Brain microvascular endothelial cell (primary cell): ENCODE data around the gene GRM8.
"Not testable (repeated sequence)": the region's sequence is repeated elsewhere in the genome, so short reads cannot be mapped to it uniquely, and the experiment has no call there.

Experiments
- DNase-seq: peaks from one replicate; pipeline ENCODE4 v3.0.0-alpha.2; 2020
- H3K27ac ChIP-seq: fragments of 250-450 bp; sonication (Bioruptor Pico); 2 replicates; pipeline ENCODE4 v1.5.1; 2020; ENCODE audit warnings: mild to moderate bottlenecking, moderate library complexity
- H3K27me3 ChIP-seq: fragments of 250-450 bp; sonication (Bioruptor Pico); replicated peaks from 2 replicates; pipeline ENCODE4 v1.5.1; 2020; ENCODE audit warnings: mild to moderate bottlenecking
- H3K36me3 ChIP-seq: fragments of 250-450 bp; sonication (Bioruptor Pico); replicated peaks from 2 replicates; pipeline ENCODE4 v1.5.1; 2020; ENCODE audit warnings: mild to moderate bottlenecking
- H3K4me3 ChIP-seq: 2 replicates; pipeline ENCODE4 v1.5.1; 2011; ENCODE audit warnings: low read depth, mild to moderate bottlenecking, control low read depth, low read length, moderate library complexity
- in situ Hi-C: cut with HindIII; loops from 2 replicates; pipeline ENCODE4 v1.10.0; 2017; ENCODE audit warnings: low sequenced_read_pairs, low pct_ligation_motif_present
- TF ChIP-seq, protein P1 (sequence below): IDR thresholded peaks from 2 replicates; pipeline ENCODE4 v1.5.1; 2011; ENCODE audit warnings: low read depth, mild to moderate bottlenecking, moderate library complexity, low read length, control low read depth, inconsistent platforms; ENCODE audit errors: missing control alignments

The GRM8 gene

DNA sequence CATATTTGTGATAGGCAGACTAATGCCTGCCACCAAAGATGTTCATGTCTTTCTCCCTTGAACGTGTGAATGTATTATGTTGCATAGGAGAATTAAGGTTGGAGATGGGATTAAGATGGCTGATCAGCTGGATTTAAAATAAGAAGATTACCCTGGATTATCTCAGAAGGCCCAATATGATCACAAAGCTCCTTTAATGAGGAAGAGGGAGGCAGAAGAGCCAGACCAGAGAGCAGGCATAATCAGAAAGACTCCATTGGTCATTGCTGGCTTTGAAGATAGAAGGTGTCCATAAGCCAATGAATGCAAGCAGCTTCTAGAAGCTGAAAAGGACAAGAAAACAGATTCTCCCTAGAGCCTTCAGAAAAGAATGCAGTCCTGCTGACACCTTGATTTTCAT, 410.3 kb downstream of the GRM8 start:
- Histone ChIP-seq H3K4me3 (no peak overlapping the region), H3K27me3 (no peaks in the 10 kb centered on the region), H3K27ac (no peak overlapping the region), H3K36me3 (no peaks in the 10 kb centered on the region)
- DNase-seq = no peak
- TF ChIP-seq, protein P1, sequence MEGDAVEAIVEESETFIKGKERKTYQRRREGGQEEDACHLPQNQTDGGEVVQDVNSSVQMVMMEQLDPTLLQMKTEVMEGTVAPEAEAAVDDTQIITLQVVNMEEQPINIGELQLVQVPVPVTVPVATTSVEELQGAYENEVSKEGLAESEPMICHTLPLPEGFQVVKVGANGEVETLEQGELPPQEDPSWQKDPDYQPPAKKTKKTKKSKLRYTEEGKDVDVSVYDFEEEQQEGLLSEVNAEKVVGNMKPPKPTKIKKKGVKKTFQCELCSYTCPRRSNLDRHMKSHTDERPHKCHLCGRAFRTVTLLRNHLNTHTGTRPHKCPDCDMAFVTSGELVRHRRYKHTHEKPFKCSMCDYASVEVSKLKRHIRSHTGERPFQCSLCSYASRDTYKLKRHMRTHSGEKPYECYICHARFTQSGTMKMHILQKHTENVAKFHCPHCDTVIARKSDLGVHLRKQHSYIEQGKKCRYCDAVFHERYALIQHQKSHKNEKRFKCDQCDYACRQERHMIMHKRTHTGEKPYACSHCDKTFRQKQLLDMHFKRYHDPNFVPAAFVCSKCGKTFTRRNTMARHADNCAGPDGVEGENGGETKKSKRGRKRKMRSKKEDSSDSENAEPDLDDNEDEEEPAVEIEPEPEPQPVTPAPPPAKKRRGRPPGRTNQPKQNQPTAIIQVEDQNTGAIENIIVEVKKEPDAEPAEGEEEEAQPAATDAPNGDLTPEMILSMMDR = no peak
- in situ Hi-C loops = no loop called here

GRCh38 chr7:126840869-126841268, 411.9 kb downstream of the GRM8 start:
- no peak overlapping the region for H3K4me3 ChIP-seq
- in situ Hi-C loops = no loop called here
- H3K36me3 ChIP-seq = no peaks in the 10 kb centered on the region
- no peaks in the 10 kb centered on the region for H3K27me3 ChIP-seq
- TF ChIP-seq, protein P1 = no peak
- no peak overlapping the region for H3K27ac ChIP-seq
- DNase-seq = no peak

DNA sequence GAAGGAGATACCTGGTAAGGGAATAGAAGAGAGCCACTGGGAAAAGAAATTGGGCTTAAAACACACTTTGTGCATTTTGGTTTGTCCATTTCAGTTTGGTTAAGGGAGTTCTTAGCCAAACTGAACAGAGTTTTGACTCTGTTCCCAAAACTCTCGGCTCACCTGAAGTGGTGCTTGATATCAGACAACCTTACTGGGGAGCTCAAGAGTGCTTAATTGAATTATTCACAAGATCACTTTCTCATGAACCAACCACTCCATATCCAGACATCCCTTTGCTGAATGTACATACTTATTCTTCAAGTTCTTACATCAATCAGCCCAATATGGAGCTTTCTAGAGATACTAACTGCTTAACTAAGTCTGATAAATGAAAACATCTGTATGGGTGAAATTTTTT, 413.1 kb downstream of the GRM8 start:
- TF ChIP-seq, protein P1 = no peak
- H3K27me3 ChIP-seq = no peaks in the 10 kb centered on the region
- in situ Hi-C loops = no loop called here
- H3K4me3 ChIP-seq = no peak overlapping the region
- no peaks in the 10 kb centered on the region for H3K36me3 ChIP-seq
- H3K27ac ChIP-seq = no peak overlapping the region
- DNase-seq = no peak

DNA sequence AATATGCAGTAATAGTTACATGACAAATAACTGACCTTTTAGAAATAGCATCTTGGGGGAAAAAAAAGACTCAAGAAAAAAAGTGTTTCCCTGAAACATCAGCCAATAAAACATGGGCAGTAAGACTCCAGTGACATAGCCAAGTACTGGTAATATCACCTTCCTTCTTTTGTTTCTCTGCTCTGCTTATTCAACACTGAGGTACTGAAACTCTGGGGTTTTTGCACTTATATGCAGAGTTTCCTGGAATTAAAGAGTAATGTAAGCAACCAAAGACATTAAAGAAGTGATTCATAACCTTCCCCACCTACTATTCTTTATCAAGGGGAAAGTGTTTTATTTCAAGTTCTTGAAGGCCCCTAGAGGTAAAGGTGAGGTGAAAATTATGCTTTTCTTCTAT, 414.5 kb downstream of the GRM8 start:
- H3K27me3 ChIP-seq = no peaks in the 10 kb centered on the region
- TF ChIP-seq, protein P1 = no peak
- in situ Hi-C loops = no loop called here
- no peaks in the 10 kb centered on the region for H3K36me3 ChIP-seq
- H3K27ac ChIP-seq = no peak overlapping the region
- no peak for DNase-seq
- H3K4me3 ChIP-seq = no peak overlapping the region

DNA sequence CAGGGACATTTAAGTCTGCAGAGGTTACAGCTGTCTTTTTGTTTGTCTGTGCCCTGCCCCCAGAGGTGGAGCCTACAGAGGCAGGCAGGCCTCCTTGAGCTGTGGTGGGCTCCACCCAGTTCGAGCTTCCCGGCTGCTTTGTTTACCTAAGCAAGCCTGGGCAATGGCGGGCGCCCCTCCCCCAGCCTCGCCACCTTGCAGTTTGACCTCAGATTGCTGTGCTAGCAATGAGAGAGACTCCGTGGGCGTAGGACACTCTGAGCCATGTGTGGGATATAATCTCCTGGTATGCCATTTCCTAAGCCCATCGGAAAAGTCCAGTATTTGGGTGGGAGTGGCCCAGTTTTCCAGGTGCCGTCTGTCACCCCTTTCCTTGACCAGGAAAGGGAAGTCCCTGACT, 421.5 kb downstream of the GRM8 start:
- H3K27ac ChIP-seq, DNase-seq, in situ Hi-C loops: not testable (repeated sequence)

DNA sequence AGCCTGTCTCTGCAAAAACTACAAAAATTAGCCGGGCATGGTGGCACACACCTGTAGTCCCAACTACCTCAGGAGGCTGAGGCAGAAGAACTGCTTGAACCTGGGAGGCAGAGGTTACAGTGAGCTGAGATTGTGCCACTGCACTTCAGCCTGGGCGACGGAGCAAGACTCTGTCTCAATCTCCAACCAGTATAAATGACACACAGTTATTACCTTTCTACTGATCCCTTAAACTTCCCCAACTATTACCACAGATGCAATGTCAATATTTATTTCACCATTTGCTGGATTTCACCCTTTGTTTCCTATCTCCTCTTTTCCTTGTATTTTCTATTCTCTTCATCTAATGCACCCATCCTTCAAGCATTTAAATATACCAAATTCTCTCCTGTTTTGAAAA, 431.8 kb downstream of the GRM8 start:
- Histone ChIP-seq H3K36me3 (no peaks in the 10 kb centered on the region), H3K27ac (no peak overlapping the region), H3K27me3 (no peaks in the 10 kb centered on the region), H3K4me3 (no peak overlapping the region)
- TF ChIP-seq, protein P1 = no peak
- in situ Hi-C loops = no loop called here
- DNase-seq = no peak

More for the DNA sequence above, 421.5 kb downstream of the GRM8 start:
- H3K27me3 ChIP-seq, H3K4me3 ChIP-seq, H3K36me3 ChIP-seq: not testable (repeated sequence)
